NCI-H1105 treated with DMSO at 0.1 percent for 48 hours (cell line): ENCODE measurements around the gene DYNAP.
A peak's percentile ranks its signal among the peaks of the same experiment; 100 is the strongest.

Source experiments
- DNase-seq: peaks from one replicate; lab custom pipeline; 2025; lab: John Stamatoyannopoulos, UW

The DYNAP gene

DNA sequence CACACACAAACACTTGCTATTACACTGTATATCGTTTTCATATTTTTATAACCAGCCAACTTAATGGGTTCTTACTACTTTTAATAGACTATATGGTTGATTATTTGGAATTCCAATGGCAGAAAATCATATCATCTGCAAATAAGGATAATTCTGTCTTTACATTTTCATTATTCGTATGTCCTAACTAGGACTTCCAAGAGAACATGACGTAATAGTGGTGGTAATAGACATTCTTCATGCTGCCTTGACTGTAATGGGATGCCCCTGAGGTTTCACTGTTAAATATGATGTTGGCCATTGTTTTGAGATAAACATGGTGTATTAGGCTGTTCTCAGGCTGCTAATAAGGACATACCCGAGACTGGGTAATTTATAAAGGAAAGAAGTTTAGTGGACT lies 45.2 kb downstream of the DYNAP start:
- DNase-seq: no peak

DNA sequence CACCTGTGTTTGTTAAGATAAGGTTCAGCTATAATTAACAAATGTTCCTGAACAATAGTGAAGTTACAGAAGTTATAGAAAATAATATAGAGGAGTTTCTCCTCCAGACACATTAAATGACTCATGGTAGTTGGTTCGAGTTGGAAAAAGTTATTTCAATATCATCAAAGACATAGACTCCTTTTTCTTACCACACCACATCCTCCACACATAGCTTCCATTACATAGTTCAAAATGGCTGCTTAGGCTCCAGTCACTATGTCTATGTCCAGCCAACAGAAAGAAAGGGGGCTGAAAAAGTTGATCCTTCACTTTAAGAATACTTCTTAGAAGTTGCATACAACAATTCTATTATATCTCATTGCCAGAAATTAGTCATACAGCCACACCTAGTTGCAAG lies 50.7 kb downstream of the DYNAP start:
- no peak for DNase-seq

DNA sequence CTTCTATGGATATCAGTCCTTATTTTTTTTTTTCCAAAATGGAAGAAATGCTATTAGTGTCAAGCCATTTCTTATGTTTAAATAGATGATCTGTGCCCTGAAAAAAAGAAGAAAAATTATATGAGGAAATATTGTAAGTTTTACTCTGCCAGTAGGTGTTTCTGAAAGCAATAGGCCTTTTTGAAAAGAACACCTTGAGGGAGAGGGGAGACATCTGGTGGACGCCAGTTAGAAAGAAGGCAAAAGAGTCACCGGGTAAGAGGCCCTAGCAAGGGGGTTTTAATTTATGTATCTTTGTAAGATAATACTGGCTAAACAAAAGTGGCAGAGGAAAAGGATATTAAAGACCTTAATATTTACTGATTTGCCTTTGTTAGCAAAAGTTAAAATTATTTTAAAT lies 56.1 kb downstream of the DYNAP start:
- DNase-seq: peak; percentile 64
